Left ventricle myocardium superior (tissue), 1 donor: ENCODE data around the gene GPR87. TPM values are rescaled to one million over a fixed set of nuclear protein-coding genes. Genes with fewer than 3 reads are reported as not detected.

Experiments used
- ATAC-seq: fragments of 200-7000 bp; cut with Tn5 transposase; one replicate; pipeline ENCODE4 v1.9.1; 2020; ENCODE audit warnings: mild to moderate bottlenecking, moderate library complexity
- DNase-seq: peaks from one replicate; pipeline ENCODE4 v3.0.0-alpha.2; 2020
- intact Hi-C: fragments of 100-400 bp; cut with micrococcal nuclease; formaldehyde crosslinking; loops from one replicate; pipeline ENCODE4 v1.11.0; 2022
- total RNA-seq: library from RNA; stranded (reverse); fragmentation: NEBNext Ultra II Directional; extraction: Animal tissue kit (Norgen Biotek cat#: 25700); gene quantifications from one replicate; pipeline ENCODE4 v1.2.1, GENCODE V29; 2021
- donor health status: DM: no; HTN: yes; CAD: no; lungs with severe emphysema.

The GPR87 gene
- total RNA-seq, 1 donor from 2014 or later: not detected

- ATAC-seq: no peak
- intact Hi-C loops: no loop called here
- no peak for DNase-seq
These were observed 23.5 kb downstream of the GPR87 start for GRCh38 chr3:151293127-151293526.

- intact Hi-C loops: no loop called here
- ATAC-seq (no peak), DNase-seq (no peak)
These were observed 25.9 kb downstream of the GPR87 start for GRCh38 chr3:151290673-151291072.

- intact Hi-C loops: no loop called here
- ATAC-seq: no peak
- no peak for DNase-seq
These were observed 27.2 kb downstream of the GPR87 start for GRCh38 chr3:151289445-151289844.

- intact Hi-C loops: no loop called here
- ATAC-seq (no peak), DNase-seq (no peak)
These were observed 30.7 kb downstream of the GPR87 start for GRCh38 chr3:151285940-151286339.

- intact Hi-C loops: loop anchor here (2.0 kb wide), 1 partner anchor 115 kb away; no protein-coding TSS in a partner anchor
- ATAC-seq (peak; percentile 44), DNase-seq (peak; percentile 36)
These were observed 32.6 kb downstream of the GPR87 start for GRCh38 chr3:151283907-151284461.

- intact Hi-C loops: loop anchor here (2.0 kb wide), 1 partner anchor 115 kb away; no protein-coding TSS in a partner anchor
- ATAC-seq (no peak), DNase-seq (no peak)
These were observed 33.2 kb downstream of the GPR87 start for GRCh38 chr3:151283387-151283786.

GRCh38 chr3:151282921-151283320 lies 33.7 kb downstream of the GPR87 start:
- intact Hi-C loops: loop anchor here (2.0 kb wide), 1 partner anchor 114 kb away; no protein-coding TSS in a partner anchor
- DNase-seq (no peak), ATAC-seq (peak; percentile 64)

GRCh38 chr3:151281671-151282324 lies 34.8 kb downstream of the GPR87 start:
- intact Hi-C loops: loop anchor here (2.0 kb wide), 2 partner anchors 53 to 113 kb away; no protein-coding TSS in a partner anchor
- ATAC-seq (peak; percentile 61), DNase-seq (no peak)

- ATAC-seq (peak; percentile 52), DNase-seq (no peak)
- intact Hi-C loops: no loop called here
These were observed 38.4 kb downstream of the GPR87 start, which contains the start of gene P2RY14 for GRCh38 chr3:151278230-151278629. Gene P2RY14, minus strand, starts transcription at chr3:151278542. Its CDS starts 64,226 bp downstream, at chr3:151214316.

GRCh38 chr3:151276687-151277042 lies 40.0 kb downstream of the GPR87 start:
- no peak for ATAC-seq
- intact Hi-C loops: no loop called here

GRCh38 chr3:151276038-151276686 lies 40.5 kb downstream of the GPR87 start:
- no peak for DNase-seq
- intact Hi-C loops: no loop called here
- no peak for ATAC-seq

More at GRCh38 chr3:151276687-151277042, 40.0 kb downstream of the GPR87 start:
- DNase-seq: no peak

- intact Hi-C loops: no loop called here
- no peak for DNase-seq
- ATAC-seq: peak; percentile 31
These were observed 41.5 kb downstream of the GPR87 start for GRCh38 chr3:151275091-151275490.

- ATAC-seq (no peak), DNase-seq (no peak)
- intact Hi-C loops: no loop called here
These were observed 47.0 kb downstream of the GPR87 start for GRCh38 chr3:151269631-151270030.

- intact Hi-C loops: no loop called here
These were observed 48.1 kb downstream of the GPR87 start for GRCh38 chr3:151268267-151269235.

GRCh38 chr3:151267066-151267465 lies 49.6 kb downstream of the GPR87 start:
- ATAC-seq: no peak
- DNase-seq: no peak
- intact Hi-C loops: no loop called here

More at GRCh38 chr3:151268267-151269235, 48.1 kb downstream of the GPR87 start:
- DNase-seq: no peak
- ATAC-seq: no peak

GRCh38 chr3:151265866-151266265 lies 50.8 kb downstream of the GPR87 start:
- ATAC-seq (peak; percentile 68), DNase-seq (no peak)
- intact Hi-C loops: no loop called here

- DNase-seq (no peak), ATAC-seq (no peak)
- intact Hi-C loops: no loop called here
These were observed 51.5 kb downstream of the GPR87 start for GRCh38 chr3:151265166-151265565.

GRCh38 chr3:151264605-151265004 lies 52.0 kb downstream of the GPR87 start:
- intact Hi-C loops: no loop called here
- DNase-seq: no peak
- no peak for ATAC-seq

GRCh38 chr3:151262871-151263525 lies 53.6 kb downstream of the GPR87 start:
- intact Hi-C loops: no loop called here
- ATAC-seq (no peak), DNase-seq (no peak)
